HepG2 (cell line): ENCODE measurements around the gene VKORC1. TPM values are rescaled to one million over a fixed set of nuclear protein-coding genes. Genes with fewer than 3 reads are reported as not detected.
A peak's percentile ranks its signal among the peaks of the same experiment; 100 is the strongest.

ENCODE experiments used
- E2F2 ChIP-seq: sonication (generic); formaldehyde crosslinking; IDR thresholded peaks from 2 replicates; pipeline ENCODE4 v1.4.0; 2020; ENCODE audit warnings: missing genetic modification reagents, borderline replicate concordance
- MIER2 ChIP-seq: IDR thresholded peaks from 2 replicates; pipeline ENCODE4 v1.6.1; 2016; ENCODE audit warnings: missing biosample characterization, missing genetic modification reagents
- RFXAP ChIP-seq: sonication (generic); formaldehyde crosslinking; IDR thresholded peaks from 2 replicates; pipeline ENCODE4 v1.4.0; 2020; ENCODE audit warnings: missing genetic modification reagents, borderline replicate concordance
- SIN3B ChIP-seq: fragments of 150-350 bp; IDR thresholded peaks from 2 replicates; pipeline ENCODE4 v1.6.1; 2014; ENCODE audit warnings: low read length
- THAP11 ChIP-seq: IDR thresholded peaks from 2 replicates; pipeline ENCODE4 v1.6.1; 2016; ENCODE audit warnings: missing biosample characterization, missing genetic modification reagents
- TRIM24 ChIP-seq: sonication (generic); formaldehyde crosslinking; IDR thresholded peaks from 2 replicates; pipeline ENCODE4 v1.8.0; 2022; ENCODE audit warnings: mild to moderate bottlenecking, missing genetic modification reagents
- U2AF2 ChIP-seq: fragments of 200-400 bp; formaldehyde crosslinking; IDR thresholded peaks from 2 replicates; pipeline ENCODE4 v1.6.1; 2017; ENCODE audit warnings: low read depth, mild to moderate bottlenecking, low read length
- UBTF ChIP-seq: sonication (generic); formaldehyde crosslinking; IDR thresholded peaks from 2 replicates; pipeline ENCODE4 v1.4.0; 2020; ENCODE audit warnings: mild to moderate bottlenecking, missing genetic modification reagents
- ZBTB14 ChIP-seq: sonication (generic); formaldehyde crosslinking; IDR thresholded peaks from 2 replicates; pipeline ENCODE4 v1.4.0; 2020; ENCODE audit warnings: missing genetic modification reagents
- ZMYM2 ChIP-seq: sonication (generic); formaldehyde crosslinking; IDR thresholded peaks from 2 replicates; pipeline ENCODE4 v1.8.0; 2022; ENCODE audit warnings: mild to moderate bottlenecking, missing genetic modification reagents
- ZNF230 ChIP-seq: sonication (generic); formaldehyde crosslinking; IDR thresholded peaks from 2 replicates; pipeline ENCODE4 v1.4.0; 2020; ENCODE audit warnings: mild to moderate bottlenecking, missing genetic modification reagents
- ZNF264 ChIP-seq: sonication (generic); formaldehyde crosslinking; IDR thresholded peaks from 2 replicates; pipeline ENCODE4 v1.4.0; 2020; ENCODE audit warnings: missing genetic modification reagents
- ZNF282 ChIP-seq: fragments of 450-650 bp; IDR thresholded peaks from 2 replicates; pipeline ENCODE4 v1.6.1; 2018; ENCODE audit not compliant: partially characterized antibody
- ZNF33A ChIP-seq: sonication (generic); formaldehyde crosslinking; IDR thresholded peaks from 2 replicates; pipeline ENCODE4 v1.5.1; 2020; ENCODE audit warnings: missing genetic modification reagents, mild to moderate bottlenecking, moderate library complexity, borderline replicate concordance
- ZNF503 ChIP-seq: sonication (generic); formaldehyde crosslinking; IDR thresholded peaks from 2 replicates; pipeline ENCODE4 v1.4.0; 2020; ENCODE audit warnings: missing genetic modification reagents
- ZNF598 ChIP-seq: sonication (generic); formaldehyde crosslinking; IDR thresholded peaks from 2 replicates; pipeline ENCODE4 v1.5.1; 2020; ENCODE audit warnings: mild to moderate bottlenecking, missing genetic modification reagents, borderline replicate concordance
- ZNF724P ChIP-seq: sonication (generic); formaldehyde crosslinking; IDR thresholded peaks from 2 replicates; pipeline ENCODE4 v1.8.0; 2022; ENCODE audit warnings: missing genetic modification reagents, borderline replicate concordance
- ZNF768 ChIP-seq: sonication (generic); formaldehyde crosslinking; IDR thresholded peaks from 2 replicates; pipeline ENCODE4 v1.4.0; 2020; ENCODE audit warnings: missing genetic modification reagents
- ZSCAN29 ChIP-seq: sonication (generic); formaldehyde crosslinking; conservative IDR thresholded peaks from 2 replicates; pipeline ENCODE4 v1.4.0; 2020; ENCODE audit warnings: mild to moderate bottlenecking, missing genetic modification reagents
- polyA plus RNA-seq, 8 experiments: library from polyadenylated mRNA; depleted of rRNA in 3 of 8; stranded (reverse) in 7 of 8; unstranded in 1 of 8; fragments of >200 nt; fragmentation: Illumina TruSeq in 4 of 8; extraction: Trizol in 4 of 8; gene quantifications; 2 replicates each; pipeline versions ENCODE4 v1.2.1 to v1.2.3, GENCODE V29; 2011 to 2016; ENCODE audit warnings: low read depth in 4 of 8, missing spikeins in 1 of 8, mixed read lengths in 1 of 8; ENCODE audit not compliant: insufficient read depth in 1 of 8
- total RNA-seq, 5 experiments: library from RNA; depleted of rRNA; stranded (reverse); fragments of >200 nt; fragmentation: Illumina TruSeq; extraction: Trizol; gene quantifications; 2 replicates each; pipeline ENCODE4 v1.2.3, GENCODE V29; 2016; ENCODE audit warnings: low read depth in 1 of 5

The VKORC1 gene
- total and polyA plus RNA-seq, 2 of the 13 experiments (the other 11 are each of a cell fraction or from before 2014, with no cell fraction given) = 141 to 615 TPM

- TF ChIP-seq UBTF (CRISPR knock-in tag) (no peak; the same call in none of the 2 replicates), TRIM24 (CRISPR knock-in tag) (no peak), U2AF2 (no peak), THAP11 (CRISPR knock-in tag) (no peak), ZSCAN29 (CRISPR knock-in tag) (no peak; the same call in 1 of the 2 replicates), ZNF282 (no peak), ZNF264 (CRISPR knock-in tag) (no peak), ZNF230 (CRISPR knock-in tag) (no peak; the same call in 1 of the 2 replicates), ZNF503 (CRISPR knock-in tag) (no peak), ZNF724P (CRISPR knock-in tag) (no peak), ZNF33A (CRISPR knock-in tag) (no peak), ZMYM2 (CRISPR knock-in tag) (no peak), SIN3B (no peak), RFXAP (CRISPR knock-in tag) (no peak), MIER2 (no peak), ZNF598 (no peak), ZNF768 (CRISPR knock-in tag) (peak; percentile 41; the same call in 1 of the 2 replicates), ZBTB14 (CRISPR knock-in tag) (no peak), E2F2 (CRISPR knock-in tag) (no peak)
These were observed 47.0 kb upstream of the VKORC1 start (continued) for GRCh38 chr16:31141489-31142108.
